HG03342 (cell line): ENCODE results near the gene LLCFC1.
"Not testable (repeated sequence)": the region's sequence is repeated elsewhere in the genome, so short reads cannot be mapped to it uniquely, and the experiment has no call there.

Experiments used
- ATAC-seq: cut with Tn5 transposase; IDR thresholded peaks from one replicate; pipeline ENCODE4 v1.9.1; 2021; ENCODE audit warnings: mild to moderate bottlenecking, moderate library complexity; ENCODE audit not compliant: unreplicated experiment

The LLCFC1 gene

DNA sequence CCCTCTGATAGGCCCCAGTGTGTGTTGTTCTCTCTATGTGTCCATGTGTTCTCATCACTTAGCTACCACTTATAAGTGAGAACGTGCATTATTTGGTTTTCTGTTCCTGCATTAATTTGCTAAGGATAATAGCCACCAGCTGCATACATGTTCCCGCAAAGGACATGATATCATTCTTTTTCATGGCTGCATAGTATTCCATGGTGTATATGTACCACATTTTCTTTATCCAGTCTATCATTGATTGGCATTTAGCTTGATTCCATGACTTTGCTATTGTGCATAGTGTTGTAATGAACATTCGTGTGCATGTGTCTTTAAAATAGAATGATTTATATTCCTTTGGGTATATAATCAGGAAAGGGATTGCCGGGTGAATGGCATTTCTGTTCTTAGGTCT is 39.1 kb downstream of the LLCFC1 start:
- ATAC-seq: not testable (repeated sequence)

DNA sequence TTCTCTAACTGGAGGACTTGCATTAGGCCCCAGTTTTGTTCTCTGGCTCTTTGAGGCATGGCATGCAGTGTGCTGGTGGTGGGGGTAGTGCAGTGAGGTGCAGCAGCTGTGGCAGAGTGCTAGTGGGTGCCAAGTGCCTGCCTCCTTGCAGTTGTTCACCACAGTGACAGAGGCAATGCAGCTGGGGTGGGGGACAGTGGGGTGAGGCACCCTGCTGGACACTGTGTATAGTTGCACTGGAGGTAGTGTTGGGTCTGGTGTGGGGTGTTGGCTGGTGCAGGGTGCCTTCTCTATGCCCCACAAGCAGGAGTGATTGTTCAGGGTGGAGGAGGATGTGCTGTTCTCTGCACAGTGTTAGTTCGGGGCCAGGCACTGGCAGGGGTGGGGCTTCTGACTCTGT is 44.5 kb downstream of the LLCFC1 start:
- no peak for ATAC-seq

DNA sequence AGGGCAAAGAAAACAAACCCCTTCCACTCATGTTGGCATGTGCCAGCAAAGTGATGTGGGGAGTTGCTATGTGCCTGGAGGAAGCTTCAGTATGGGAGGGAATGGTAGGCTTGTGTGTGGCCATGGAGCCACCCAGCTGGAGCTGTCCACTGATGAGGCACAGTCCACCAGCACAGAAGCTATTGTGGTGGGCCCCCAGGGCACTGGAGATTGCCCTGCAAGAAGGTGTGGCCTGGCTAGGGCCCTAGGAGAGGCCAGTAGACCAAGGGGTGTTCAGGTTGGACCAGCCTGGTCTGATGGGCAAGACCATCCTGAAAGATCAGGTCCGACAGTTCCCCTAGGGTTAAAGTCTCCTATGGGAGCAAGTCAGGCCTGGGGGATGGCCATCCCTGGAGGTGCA is 45.0 kb downstream of the LLCFC1 start:
- no peak for ATAC-seq
